Sigmoid colon (tissue), 7 donors: ENCODE results near the gene MOB2. TPM values are rescaled to one million over a fixed set of nuclear protein-coding genes. Genes with fewer than 3 reads are reported as not detected.

Experiments used
- DNase-seq: peaks from one replicate; pipeline ENCODE4 v3.0.0-alpha.2; 2019
- H3K27ac ChIP-seq, 4 donors: fragments of 200-600 bp; sonication (generic); one replicate each; pipeline ENCODE4 v1.5.1; 2016 to 2019; ENCODE audit warnings: mild to moderate bottlenecking in 1 of 4
- H3K27me3 ChIP-seq, 3 donors: fragments of 200-600 bp; sonication (generic); one replicate each; pipeline ENCODE4 v1.5.1; 2019; ENCODE audit warnings: mild to moderate bottlenecking in 1 of 3
- H3K36me3 ChIP-seq, 4 donors: fragments of 200-600 bp; sonication (generic); one replicate each; pipeline ENCODE4 v1.5.1; 2016 to 2019
- H3K4me1 ChIP-seq, 4 donors: fragments of 200-600 bp; sonication (generic); one replicate each; pipeline ENCODE4 v1.5.1; 2017 to 2019
- H3K4me3 ChIP-seq, 4 donors: fragments of 200-600 bp; sonication (generic); one replicate each; pipeline ENCODE4 v1.5.1; 2017 to 2019; ENCODE audit warnings: mild to moderate bottlenecking in 2 of 4, moderate library complexity in 1 of 4
- H3K9me3 ChIP-seq, 4 donors: fragments of 200-600 bp in 3 of 4; sonication (generic) in 3 of 4; one replicate each; pipeline versions ENCODE4 v1.5.1 to v1.6.1; 2013 to 2019
- CTCF ChIP-seq, 4 experiments: fragments of 450-650 bp in 3 of 4; fragments of 200-600 bp in 1 of 4; IDR thresholded peaks; one replicate each; pipeline ENCODE4 v1.5.1; 2016 to 2019; ENCODE audit warnings: antibody characterized with exemption in 4 of 4, mild to moderate bottlenecking in 3 of 4, moderate library complexity in 2 of 4
- EP300 ChIP-seq, 4 donors: sonication (generic); formaldehyde crosslinking; IDR thresholded peaks; one replicate each; pipeline ENCODE4 v1.6.1; 2017; ENCODE audit warnings: antibody characterized with exemption in 4 of 4
- POLR2A ChIP-seq, 2 donors: fragments of 450-650 bp; IDR thresholded peaks; one replicate each; pipeline ENCODE4 v1.6.1; 2016; ENCODE audit warnings: antibody characterized with exemption in 2 of 2, mild to moderate bottlenecking in 2 of 2, moderate library complexity in 2 of 2
- POLR2AphosphoS5 ChIP-seq, 4 donors: sonication (generic); formaldehyde crosslinking; IDR thresholded peaks; one replicate each; pipeline ENCODE4 v1.6.1; 2017; ENCODE audit warnings: antibody characterized with exemption in 4 of 4
- WGBS, 2 donors: extraction: QIAGEN DNeasy Blood & Tissue Kit; methylation state at CpG; one replicate each; pipeline ENCODE4 v1.1.7; 2013; 5-methylcytosine and 5-hydroxymethylcytosine counted together
- intact Hi-C: fragments of 100-400 bp; cut with DNase I; formaldehyde crosslinking; loops from one replicate; pipeline ENCODE4 v1.15.1; 2023
- polyA plus RNA-seq, 3 donors: library from polyadenylated mRNA; stranded (reverse); fragments of 200-250 nt; gene quantifications; one replicate each; pipeline ENCODE4 v1.2.3, GENCODE V29; 2013
- total RNA-seq, 4 donors: library from RNA; depleted of rRNA; stranded (reverse); fragments of >200 nt; gene quantifications; one replicate each; pipeline ENCODE4 v1.1.0, GENCODE V29; 2016
- donor health status: healthy with polysubstance abuse.
- donor health status: Bipolar disorder and iron deficiency.
- donor health status: healthy.

MOB2 gene
- total and polyA plus RNA-seq, 7 donors, result 46.2 to 88.9 (median 68.6) TPM

GRCh38 chr11:1444823-1445422, 41.7 kb downstream of the MOB2 start:
- H3K36me3 ChIP-seq, result no peaks in the 10 kb centered on the region
- H3K27me3 ChIP-seq, result peaks cover 0 to 30% (median 0%) of the 10 kb centered on the region in 3 donors
- no peak for DNase-seq
- TF ChIP-seq EP300 (IDR thresholded peaks at IDR 0.05) (no peak), POLR2A (IDR thresholded peaks at IDR 0.05) (no peak), CTCF (IDR thresholded peaks at IDR 0.05) (no peak), POLR2AphosphoS5 (IDR thresholded peaks at IDR 0.05) (peak in 1 of 4 donors; percentile 31)
- 76 to 80% methylated on average over 32 of the region's 32 CpGs for WGBS, 2 donors
- no peaks in the 10 kb centered on the region for H3K4me1 ChIP-seq
- no peaks in the 10 kb centered on the region for H3K9me3 ChIP-seq
- H3K27ac ChIP-seq, result no peak overlapping the region
- intact Hi-C loops, result no loop called here
- H3K4me3 ChIP-seq, result no peak overlapping the region

DNA sequence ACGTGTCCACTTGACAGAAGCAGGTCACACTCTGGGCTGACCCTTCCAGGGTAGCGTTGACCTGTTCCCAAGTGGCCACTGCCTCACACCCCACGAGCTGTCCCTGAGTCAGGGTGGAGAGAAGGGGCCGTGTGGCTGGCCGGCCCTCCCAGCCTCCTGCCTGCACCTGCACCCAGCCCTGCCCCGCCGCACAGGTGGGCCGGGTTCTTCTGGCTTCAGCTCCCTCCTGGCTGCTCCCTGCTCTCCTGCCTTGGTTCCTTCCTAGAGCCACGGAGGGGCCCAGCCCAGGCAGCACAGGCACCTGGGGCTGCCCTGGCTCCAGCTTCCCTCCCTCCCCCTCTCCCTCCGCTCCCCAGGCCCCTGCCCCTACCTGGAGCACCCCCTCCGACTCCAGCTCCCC, 42.3 kb downstream of the MOB2 start:
- no peak for DNase-seq
- TF ChIP-seq POLR2A (IDR thresholded peaks at IDR 0.05) (no peak), POLR2AphosphoS5 (IDR thresholded peaks at IDR 0.05) (no peak), EP300 (IDR thresholded peaks at IDR 0.05) (no peak), CTCF (IDR thresholded peaks at IDR 0.05) (no peak)
- H3K27me3 ChIP-seq, result peaks cover 0 to 36% (median 0%) of the 10 kb centered on the region in 3 donors
- H3K4me1 ChIP-seq, result no peaks in the 10 kb centered on the region
- no peak overlapping the region for H3K4me3 ChIP-seq
- WGBS, 2 donors, result 34 to 63% methylated on average over 11 of the region's 11 CpGs
- no peaks in the 10 kb centered on the region for H3K9me3 ChIP-seq
- H3K36me3 ChIP-seq, result no peaks in the 10 kb centered on the region
- H3K27ac ChIP-seq, result no peak overlapping the region
- intact Hi-C loops, result no loop called here

- intact Hi-C loops, result no loop called here
- Histone ChIP-seq H3K27me3 (peaks cover 0 to 42% (median 0%) of the 10 kb centered on the region in 3 donors), H3K4me3 (no peak overlapping the region), H3K27ac (no peak overlapping the region), H3K9me3 (no peaks in the 10 kb centered on the region), H3K36me3 (no peaks in the 10 kb centered on the region), H3K4me1 (no peaks in the 10 kb centered on the region)
- no peak for DNase-seq
- TF ChIP-seq POLR2A (IDR thresholded peaks at IDR 0.05) (no peak), EP300 (IDR thresholded peaks at IDR 0.05) (no peak), POLR2AphosphoS5 (IDR thresholded peaks at IDR 0.05) (no peak), CTCF (IDR thresholded peaks at IDR 0.05) (no peak)
- 33 to 75% methylated on average over 9 of the region's 9 CpGs for WGBS, 2 donors
Measured at GRCh38 chr11:1443737-1444136, 42.8 kb downstream of the MOB2 start.

- no peak for DNase-seq
Measured at GRCh38 chr11:1442807-1443366, 43.7 kb downstream of the MOB2 start.

More at GRCh38 chr11:1442807-1443366, 43.7 kb downstream of the MOB2 start:
- Histone ChIP-seq H3K36me3 (no peaks in the 10 kb centered on the region), H3K9me3 (no peaks in the 10 kb centered on the region), H3K27me3 (peaks cover 0 to 50% (median 0%) of the 10 kb centered on the region in 3 donors), H3K4me1 (no peaks in the 10 kb centered on the region), H3K4me3 (no peak overlapping the region), H3K27ac (no peak overlapping the region)
- WGBS, 2 donors, result 61 to 80% methylated on average over 28 of the region's 28 CpGs
- intact Hi-C loops, result no loop called here
- TF ChIP-seq CTCF (IDR thresholded peaks at IDR 0.05) (no peak), POLR2A (IDR thresholded peaks at IDR 0.05) (no peak), POLR2AphosphoS5 (IDR thresholded peaks at IDR 0.05) (no peak), EP300 (IDR thresholded peaks at IDR 0.05) (no peak)
